Articular chondrocyte of knee joint (primary cell): ENCODE data around the gene MBNL3. TPM values are rescaled to one million over a fixed set of nuclear protein-coding genes. Genes with fewer than 3 reads are reported as not detected.

Source experiments
- total RNA-seq: library from RNA; depleted of rRNA; stranded (reverse); fragments of >200 nt; gene quantifications from 2 replicates; pipeline ENCODE4 v1.2.3, GENCODE V29; 2012

The MBNL3 gene
- 8.0 and 12.9 TPM in 2 replicates for total RNA-seq

GRCh38 chrX:132488819-132489577 is at the start of gene MBNL3:
Gene MBNL3, minus strand, starts transcription at chrX:132489038. Its CDS starts 49,427 bp downstream, at chrX:132439611.

